Activated CD8-positive, alpha-beta memory T cell treated with anti-CD3 and anti-CD28 coated beads for 48 hours (primary cell): ENCODE data around the gene ARPC1A.
"Not testable (repeated sequence)": the region's sequence is repeated elsewhere in the genome, so short reads cannot be mapped to it uniquely, and the experiment has no call there.

Source experiments
- DNase-seq, 3 experiments: peaks; one replicate each; pipeline ENCODE4 v3.0.0-alpha.2; 2020; ENCODE audit warnings: low read depth in 2 of 3, low spot score in 2 of 3

Gene ARPC1A

GRCh38 chr7:99368750-99369389, 43.2 kb downstream of the ARPC1A start:
- no peak for DNase-seq

- no peak for DNase-seq
Observed at GRCh38 chr7:99369767-99370391, 44.2 kb downstream of the ARPC1A start.

- DNase-seq: no peak
Observed at GRCh38 chr7:99371376-99371920, 45.8 kb downstream of the ARPC1A start.

- DNase-seq: no peak
Observed at GRCh38 chr7:99372275-99373090, 46.8 kb downstream of the ARPC1A start.

GRCh38 chr7:99373091-99374066, 47.7 kb downstream of the ARPC1A start:
- no peak for DNase-seq

- peak; percentile 62 to 78 (median 76) for DNase-seq
Observed at GRCh38 chr7:99374111-99375064, 48.7 kb downstream of the ARPC1A start, which contains the start of gene ARPC1B. TSS of gene ARPC1B (plus strand) at chr7:99374730. CDS start at chr7:99385715, 10,985 bp downstream.

DNA sequence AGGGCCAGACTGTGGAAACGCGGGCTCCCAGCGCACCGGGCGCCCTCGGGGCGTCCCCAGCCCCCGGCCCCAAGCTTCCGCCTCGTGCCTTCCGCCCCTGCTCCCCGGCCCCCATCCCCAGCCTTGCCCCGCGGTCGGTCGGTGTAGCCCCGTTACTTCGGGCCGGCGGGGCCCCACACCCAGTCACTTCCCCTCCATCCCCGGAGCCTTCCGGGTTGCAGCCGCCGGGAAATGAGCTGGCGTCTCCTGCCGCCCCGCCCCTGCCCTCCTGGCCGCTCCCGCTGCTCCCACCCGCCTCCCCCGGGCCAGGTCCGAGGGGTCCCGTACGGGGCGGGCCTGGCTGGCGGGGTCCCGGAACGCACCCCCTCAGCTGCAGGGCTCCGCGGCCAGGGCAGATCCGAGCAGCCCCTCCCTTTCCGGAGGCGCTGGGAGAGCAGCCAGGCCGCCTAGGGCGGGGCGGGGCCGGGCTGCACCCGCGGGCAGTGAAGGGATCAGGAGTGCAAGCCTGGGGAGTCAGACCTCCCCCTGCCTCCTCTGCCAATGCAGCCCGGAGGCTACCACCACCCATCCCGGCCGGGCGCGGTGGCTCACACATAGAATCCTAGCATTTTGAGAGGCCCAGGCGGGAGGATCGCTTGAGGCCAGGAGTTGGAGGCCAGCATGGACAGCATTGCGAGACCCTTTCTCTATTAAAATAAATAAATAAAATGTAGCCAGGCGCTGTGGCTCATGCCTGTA, 49.5 kb downstream of the ARPC1A start:
- peak in 2 of 3 experiments; percentile 47 to 57 for DNase-seq

GRCh38 chr7:99379043-99379577, 53.4 kb downstream of the ARPC1A start:
- DNase-seq: no peak

GRCh38 chr7:99379693-99380031, 54.0 kb downstream of the ARPC1A start:
- DNase-seq: not testable (repeated sequence)

DNA sequence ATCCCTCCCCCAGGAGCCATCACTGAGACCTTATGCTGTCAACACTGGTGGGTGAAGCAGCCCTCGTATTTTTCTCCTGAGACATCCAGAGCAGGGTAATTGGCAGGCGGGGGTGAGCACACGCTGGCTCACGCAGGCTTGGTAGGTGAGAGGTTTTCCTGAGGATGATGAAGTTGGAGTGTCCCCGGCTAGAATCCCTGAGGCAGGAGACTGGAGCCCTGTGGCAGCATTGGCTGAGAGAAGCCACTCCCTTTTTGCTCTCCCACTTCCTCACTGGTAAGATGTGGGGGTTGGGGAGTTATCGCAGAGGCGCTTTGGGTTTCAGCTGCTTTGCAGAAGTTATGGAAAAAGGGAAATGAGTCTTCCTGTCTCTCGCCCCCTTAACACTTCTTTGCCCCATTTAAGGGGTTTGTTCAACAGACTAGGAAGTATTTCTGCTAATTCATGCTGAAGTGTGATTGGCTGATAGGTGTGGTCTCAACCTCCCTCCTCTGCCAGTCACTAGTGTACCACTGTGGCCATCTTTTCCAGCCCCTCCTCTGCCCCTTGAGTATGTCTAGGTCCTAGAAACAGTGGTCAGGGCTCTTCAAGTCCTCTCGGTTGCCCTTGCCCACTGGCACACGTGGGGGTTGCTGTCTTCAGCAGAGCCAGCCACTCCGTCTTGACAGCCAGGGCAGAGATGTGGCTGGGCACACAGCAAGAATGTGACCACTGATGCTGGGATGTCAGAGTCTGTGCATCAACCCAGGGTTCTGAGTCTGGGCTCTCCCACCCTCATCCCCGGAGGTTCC, 54.5 kb downstream of the ARPC1A start:
- DNase-seq: no peak

DNA sequence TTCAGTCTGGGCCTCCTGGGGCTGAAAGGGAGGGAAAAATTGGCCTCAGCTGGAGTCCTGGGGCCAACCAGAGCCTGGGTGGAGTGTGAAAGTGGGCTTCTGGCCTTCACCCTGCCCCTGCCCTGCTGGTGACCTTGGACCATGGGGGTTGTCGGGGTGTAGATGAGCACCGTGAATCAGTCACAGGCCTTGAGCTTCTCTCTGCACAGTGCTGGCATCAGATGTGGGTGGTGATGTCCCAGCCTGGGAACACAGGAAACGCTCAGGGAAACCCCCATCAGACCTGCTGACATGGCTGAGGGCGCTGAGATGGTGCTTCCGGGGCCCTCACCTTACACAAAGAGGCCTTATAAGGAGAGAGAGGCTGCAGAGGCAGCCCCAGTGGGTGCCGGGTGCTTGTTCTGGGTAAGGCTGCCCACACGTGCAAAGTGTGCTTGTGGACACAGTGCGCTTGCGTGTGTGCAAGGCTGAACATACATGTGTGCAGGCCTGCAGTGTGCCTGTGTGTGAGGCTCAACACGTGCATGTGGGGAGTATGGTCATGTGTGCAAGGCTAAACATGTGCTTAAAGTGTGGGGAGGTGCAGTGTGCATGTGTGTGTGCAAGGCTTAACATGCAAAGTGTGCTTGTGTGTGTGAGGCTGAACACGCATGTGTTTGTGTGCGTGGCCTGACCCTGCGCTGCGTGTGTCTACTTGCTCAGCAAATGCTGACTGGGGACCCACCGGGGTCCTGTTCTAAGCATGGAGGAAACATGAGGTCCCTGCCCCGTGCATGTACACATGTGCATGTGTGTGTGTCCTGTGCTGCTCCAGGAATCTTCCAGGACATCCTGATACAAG, 55.3 kb downstream of the ARPC1A start:
- DNase-seq: peak; percentile 56 to 81 (median 70)

GRCh38 chr7:99381664-99382075, 56.0 kb downstream of the ARPC1A start:
- DNase-seq: no peak

DNA sequence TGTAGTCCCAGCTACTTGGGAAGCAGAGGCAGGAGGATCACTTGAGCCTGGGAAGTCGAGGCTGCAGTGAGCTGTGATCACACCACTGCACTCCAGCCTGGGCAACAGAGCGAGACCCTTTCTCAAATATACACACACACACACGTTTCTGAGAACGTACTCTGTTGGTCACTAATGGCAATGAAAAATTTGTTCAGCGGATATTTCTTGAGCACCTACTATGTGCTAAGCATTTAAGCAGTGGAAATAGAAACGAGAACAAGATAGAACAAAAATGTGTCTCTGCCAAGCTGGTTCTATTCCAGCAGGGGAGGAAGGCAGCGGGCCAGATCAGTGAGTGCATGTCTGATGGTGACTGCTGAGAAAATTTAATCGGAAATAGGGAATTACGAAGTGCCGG, 57.5 kb downstream of the ARPC1A start:
- DNase-seq: no peak

- DNase-seq: no peak
Observed at GRCh38 chr7:99383791-99384370, 58.2 kb downstream of the ARPC1A start.

- DNase-seq: no peak
Observed at GRCh38 chr7:99384523-99384922, 58.8 kb downstream of the ARPC1A start.

DNA sequence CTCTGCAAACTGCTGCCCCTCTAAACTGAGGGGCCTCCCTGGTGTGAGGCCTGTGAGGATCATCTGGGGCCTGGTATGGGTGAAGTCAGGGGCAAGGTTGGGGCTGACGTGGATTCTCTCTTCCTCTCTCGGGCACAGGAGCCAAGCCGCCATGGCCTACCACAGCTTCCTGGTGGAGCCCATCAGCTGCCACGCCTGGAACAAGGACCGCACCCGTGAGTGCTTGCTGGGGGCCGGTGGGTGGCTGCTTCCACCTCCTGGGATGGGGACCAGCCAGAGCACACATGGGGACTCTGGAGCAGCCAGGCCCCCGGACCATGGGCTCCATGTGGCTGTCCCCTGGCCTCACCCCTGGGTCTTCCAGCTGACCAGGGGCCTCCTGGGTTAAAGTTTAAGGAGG, 59.9 kb downstream of the ARPC1A start:
- no peak for DNase-seq
